GM23338 (cell line): ENCODE data around the gene KHSRP. TPM values are rescaled to one million over a fixed set of nuclear protein-coding genes. Genes with fewer than 3 reads are reported as not detected.

Source experiments
- ATAC-seq: fragments of 200-7000 bp; cut with Tn5 transposase; 3 replicates; pipeline ENCODE4 v1.9.1; 2020
- DNase-seq: peaks from one replicate; pipeline ENCODE4 v3.0.0-alpha.2; 2015; ENCODE audit warnings: low spot score
- H2AFZ ChIP-seq: fragments of 200-600 bp; sonication (generic); 2 replicates; pipeline ENCODE4 v1.8.0; 2016; ENCODE audit warnings: antibody characterized with exemption, mild to moderate bottlenecking, moderate library complexity
- H3F3A ChIP-seq: fragments of 200-600 bp; sonication (generic); replicated peaks from 2 replicates; pipeline ENCODE4 v1.8.0; 2017; ENCODE audit warnings: antibody characterized with exemption, mixed run types, low read depth
- H3K27ac ChIP-seq: fragments of 200-600 bp; sonication (generic); 2 replicates; pipeline ENCODE4 v1.6.1; 2016; ENCODE audit warnings: low read depth
- H3K27me3 ChIP-seq: fragments of 200-600 bp; sonication (generic); 2 replicates; pipeline ENCODE4 v1.8.0; 2016; ENCODE audit warnings: mild to moderate bottlenecking, mixed run types, moderate library complexity; ENCODE audit not compliant: insufficient read depth
- H3K36me3 ChIP-seq: fragments of 200-600 bp; sonication (generic); 2 replicates; pipeline ENCODE4 v1.8.0; 2016; ENCODE audit warnings: mild to moderate bottlenecking; ENCODE audit not compliant: insufficient read depth
- H3K4me1 ChIP-seq: fragments of 200-600 bp; sonication (generic); 2 replicates; pipeline ENCODE4 v1.8.0; 2016; ENCODE audit warnings: mild to moderate bottlenecking, moderate library complexity; ENCODE audit not compliant: insufficient read depth
- H3K4me2 ChIP-seq: fragments of 200-600 bp; sonication (generic); 2 replicates; pipeline ENCODE4 v1.7.1; 2017; ENCODE audit warnings: mixed run types
- H3K4me3 ChIP-seq: fragments of 200-600 bp; sonication (generic); 2 replicates; pipeline ENCODE4 v1.6.1; 2016; ENCODE audit warnings: mixed run types
- H3K79me2 ChIP-seq: fragments of 200-600 bp; sonication (generic); replicated peaks from 2 replicates; pipeline ENCODE4 v1.8.0; 2017; ENCODE audit warnings: mild to moderate bottlenecking; ENCODE audit not compliant: insufficient read depth
- H3K9me2 ChIP-seq: fragments of 200-600 bp; sonication (generic); 2 replicates; pipeline ENCODE4 v1.8.0; 2017; ENCODE audit not compliant: insufficient read depth
- H4K20me1 ChIP-seq: fragments of 200-600 bp; sonication (generic); replicated peaks from 2 replicates; pipeline ENCODE4 v1.8.0; 2017; ENCODE audit warnings: mild to moderate bottlenecking; ENCODE audit not compliant: insufficient read depth
- H3K27ac Mint-ChIP-seq: 2 replicates; pipeline ENCODE4 v1.8.0; 2020; ENCODE audit warnings: inconsistent platforms, mild to moderate bottlenecking, moderate library complexity, mixed read lengths
- H3K27me3 Mint-ChIP-seq: 3 replicates; pipeline ENCODE4 v1.8.0; 2022; ENCODE audit warnings: low read depth, mild to moderate bottlenecking, moderate library complexity, mixed read lengths, inconsistent platforms; ENCODE audit not compliant: insufficient read depth, poor library complexity
- H3K36me3 Mint-ChIP-seq: 3 replicates; pipeline ENCODE4 v1.8.0; 2021; ENCODE audit warnings: low read depth, mild to moderate bottlenecking, inconsistent platforms, moderate library complexity, mixed read lengths
- H3K4me1 Mint-ChIP-seq: 3 replicates; pipeline ENCODE4 v1.8.0; 2020; ENCODE audit warnings: mild to moderate bottlenecking, inconsistent platforms, mixed read lengths
- H3K4me3 Mint-ChIP-seq: 3 replicates; pipeline ENCODE4 v1.8.0; 2021; ENCODE audit warnings: moderate library complexity, mild to moderate bottlenecking, inconsistent platforms, mixed read lengths
- H3K9me3 Mint-ChIP-seq: 3 replicates; pipeline ENCODE4 v1.8.0; 2020; ENCODE audit warnings: moderate library complexity, mild to moderate bottlenecking, inconsistent platforms, mixed read lengths
- CREB1 ChIP-seq: fragments of 250-450 bp; sonication (Bioruptor Pico); IDR thresholded peaks from 2 replicates; pipeline ENCODE4 v1.5.0; 2020; ENCODE audit warnings: low read depth, mild to moderate bottlenecking, moderate library complexity
- EZH2 ChIP-seq: fragments of 200-600 bp; sonication (generic); IDR thresholded peaks from one replicate; pipeline ENCODE4 v1.8.0; 2017; ENCODE audit warnings: antibody characterized with exemption, mild to moderate bottlenecking, low read depth; ENCODE audit not compliant: unreplicated experiment
- EZH2phosphoT487 ChIP-seq: fragments of 200-600 bp; sonication (generic); IDR thresholded peaks from one replicate; pipeline ENCODE4 v1.8.1; 2018; ENCODE audit warnings: antibody characterized with exemption; ENCODE audit not compliant: unreplicated experiment
- JUNB ChIP-seq: IDR thresholded peaks from one replicate; pipeline ENCODE4 v1.6.1; 2016; ENCODE audit warnings: antibody characterized with exemption; ENCODE audit not compliant: unreplicated experiment
- NANOG ChIP-seq: IDR thresholded peaks from 2 replicates; pipeline ENCODE4 v1.6.1; 2016; ENCODE audit warnings: antibody characterized with exemption, borderline replicate concordance
- POLR2AphosphoS5 ChIP-seq: IDR thresholded peaks from 2 replicates; pipeline ENCODE4 v1.6.1; 2016; ENCODE audit warnings: antibody characterized with exemption, low read depth
- STAT1 ChIP-seq: IDR thresholded peaks from one replicate; pipeline ENCODE4 v1.6.1; 2016; ENCODE audit warnings: antibody characterized with exemption; ENCODE audit not compliant: unreplicated experiment
- ZNF114 ChIP-seq: fragments of 250-450 bp; sonication (Bioruptor Pico); IDR thresholded peaks from 2 replicates; pipeline ENCODE4 v1.5.0; 2020; ENCODE audit warnings: mild to moderate bottlenecking, moderate library complexity
- ZNF331 ChIP-seq: fragments of 250-450 bp; sonication (Bioruptor Pico); IDR thresholded peaks from 2 replicates; pipeline ENCODE4 v1.5.0; 2020; ENCODE audit warnings: low read depth, mild to moderate bottlenecking, moderate library complexity
- polyA plus RNA-seq: library from polyadenylated mRNA; unstranded; fragments of >200 nt; fragmentation: Nextera tagmentation; extraction: Ambion mirVana; gene quantifications from 2 replicates; pipeline ENCODE4 v1.2.1, GENCODE V29; 2016
- total RNA-seq: library from RNA; depleted of rRNA; stranded (reverse); fragments of >200 nt; shearing (Covaris generic); gene quantifications from 2 replicates; pipeline ENCODE4 v1.2.3, GENCODE V29; 2014
- TF ChIP-seq, protein P1 (sequence below): IDR thresholded peaks from 2 replicates; pipeline ENCODE4 v1.6.1; 2016; ENCODE audit warnings: antibody characterized with exemption
- TF ChIP-seq, protein P2 (sequence below), 2 experiments: fragments of 200-600 bp in 1 of 2; sonication (generic) in 1 of 2; conservative IDR thresholded peaks; 2 replicates each; pipeline versions ENCODE4 v1.5.1 to v1.6.1; 2016 to 2017; ENCODE audit warnings: antibody characterized with exemption in 2 of 2, low read depth in 2 of 2, mild to moderate bottlenecking in 2 of 2, moderate library complexity in 1 of 2
- TF ChIP-seq, protein P3 (sequence below): fragments of 250-450 bp; sonication (Bioruptor Pico); IDR thresholded peaks from 2 replicates; pipeline ENCODE4 v1.5.0; 2020; ENCODE audit warnings: mild to moderate bottlenecking, moderate library complexity
- TF ChIP-seq, protein P4 (sequence below): IDR thresholded peaks from one replicate; pipeline ENCODE4 v1.6.1; 2018; ENCODE audit warnings: antibody characterized with exemption; ENCODE audit not compliant: unreplicated experiment

The KHSRP gene
- total and polyA plus RNA-seq, 2 experiments from 2014 or later = 129 to 359 TPM

DNA sequence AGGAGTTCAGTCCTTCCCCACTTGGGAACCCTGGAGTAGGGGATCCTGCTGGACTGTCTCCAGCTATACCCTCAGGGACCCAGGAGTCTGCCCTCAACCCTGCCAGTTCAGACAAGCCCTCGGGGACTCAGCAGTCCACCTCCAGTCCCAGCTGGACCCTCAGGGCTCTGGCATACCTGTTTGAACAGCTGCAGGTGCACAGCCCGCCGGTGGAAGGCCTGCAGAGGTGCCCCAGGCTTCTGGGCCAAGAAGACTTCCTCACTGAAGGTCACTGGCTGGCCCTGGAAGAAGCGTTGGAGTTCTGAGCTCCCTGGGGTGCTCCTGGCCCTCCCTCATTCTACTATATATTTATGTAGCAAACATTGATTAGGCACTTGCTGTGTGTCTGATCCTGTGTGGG is 48.1 kb upstream of the KHSRP start:
- TF ChIP-seq, protein P1, sequence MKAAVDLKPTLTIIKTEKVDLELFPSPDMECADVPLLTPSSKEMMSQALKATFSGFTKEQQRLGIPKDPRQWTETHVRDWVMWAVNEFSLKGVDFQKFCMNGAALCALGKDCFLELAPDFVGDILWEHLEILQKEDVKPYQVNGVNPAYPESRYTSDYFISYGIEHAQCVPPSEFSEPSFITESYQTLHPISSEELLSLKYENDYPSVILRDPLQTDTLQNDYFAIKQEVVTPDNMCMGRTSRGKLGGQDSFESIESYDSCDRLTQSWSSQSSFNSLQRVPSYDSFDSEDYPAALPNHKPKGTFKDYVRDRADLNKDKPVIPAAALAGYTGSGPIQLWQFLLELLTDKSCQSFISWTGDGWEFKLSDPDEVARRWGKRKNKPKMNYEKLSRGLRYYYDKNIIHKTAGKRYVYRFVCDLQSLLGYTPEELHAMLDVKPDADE = no peak
- TF ChIP-seq EZH2 (no peak), NANOG (no peak), POLR2AphosphoS5 (no peak), STAT1 (no peak), ZNF114 (CRISPR knock-in tag) (no peak), CREB1 (no peak), ZNF331 (CRISPR knock-in tag) (no peak), EZH2phosphoT487 (no peak), JUNB (no peak)
- TF ChIP-seq, protein P2, sequence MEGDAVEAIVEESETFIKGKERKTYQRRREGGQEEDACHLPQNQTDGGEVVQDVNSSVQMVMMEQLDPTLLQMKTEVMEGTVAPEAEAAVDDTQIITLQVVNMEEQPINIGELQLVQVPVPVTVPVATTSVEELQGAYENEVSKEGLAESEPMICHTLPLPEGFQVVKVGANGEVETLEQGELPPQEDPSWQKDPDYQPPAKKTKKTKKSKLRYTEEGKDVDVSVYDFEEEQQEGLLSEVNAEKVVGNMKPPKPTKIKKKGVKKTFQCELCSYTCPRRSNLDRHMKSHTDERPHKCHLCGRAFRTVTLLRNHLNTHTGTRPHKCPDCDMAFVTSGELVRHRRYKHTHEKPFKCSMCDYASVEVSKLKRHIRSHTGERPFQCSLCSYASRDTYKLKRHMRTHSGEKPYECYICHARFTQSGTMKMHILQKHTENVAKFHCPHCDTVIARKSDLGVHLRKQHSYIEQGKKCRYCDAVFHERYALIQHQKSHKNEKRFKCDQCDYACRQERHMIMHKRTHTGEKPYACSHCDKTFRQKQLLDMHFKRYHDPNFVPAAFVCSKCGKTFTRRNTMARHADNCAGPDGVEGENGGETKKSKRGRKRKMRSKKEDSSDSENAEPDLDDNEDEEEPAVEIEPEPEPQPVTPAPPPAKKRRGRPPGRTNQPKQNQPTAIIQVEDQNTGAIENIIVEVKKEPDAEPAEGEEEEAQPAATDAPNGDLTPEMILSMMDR (conservative IDR thresholded peaks at IDR 0.05; ENCODE audit: low read depth in 2 of 2) = no peak
- TF ChIP-seq, protein P3, sequence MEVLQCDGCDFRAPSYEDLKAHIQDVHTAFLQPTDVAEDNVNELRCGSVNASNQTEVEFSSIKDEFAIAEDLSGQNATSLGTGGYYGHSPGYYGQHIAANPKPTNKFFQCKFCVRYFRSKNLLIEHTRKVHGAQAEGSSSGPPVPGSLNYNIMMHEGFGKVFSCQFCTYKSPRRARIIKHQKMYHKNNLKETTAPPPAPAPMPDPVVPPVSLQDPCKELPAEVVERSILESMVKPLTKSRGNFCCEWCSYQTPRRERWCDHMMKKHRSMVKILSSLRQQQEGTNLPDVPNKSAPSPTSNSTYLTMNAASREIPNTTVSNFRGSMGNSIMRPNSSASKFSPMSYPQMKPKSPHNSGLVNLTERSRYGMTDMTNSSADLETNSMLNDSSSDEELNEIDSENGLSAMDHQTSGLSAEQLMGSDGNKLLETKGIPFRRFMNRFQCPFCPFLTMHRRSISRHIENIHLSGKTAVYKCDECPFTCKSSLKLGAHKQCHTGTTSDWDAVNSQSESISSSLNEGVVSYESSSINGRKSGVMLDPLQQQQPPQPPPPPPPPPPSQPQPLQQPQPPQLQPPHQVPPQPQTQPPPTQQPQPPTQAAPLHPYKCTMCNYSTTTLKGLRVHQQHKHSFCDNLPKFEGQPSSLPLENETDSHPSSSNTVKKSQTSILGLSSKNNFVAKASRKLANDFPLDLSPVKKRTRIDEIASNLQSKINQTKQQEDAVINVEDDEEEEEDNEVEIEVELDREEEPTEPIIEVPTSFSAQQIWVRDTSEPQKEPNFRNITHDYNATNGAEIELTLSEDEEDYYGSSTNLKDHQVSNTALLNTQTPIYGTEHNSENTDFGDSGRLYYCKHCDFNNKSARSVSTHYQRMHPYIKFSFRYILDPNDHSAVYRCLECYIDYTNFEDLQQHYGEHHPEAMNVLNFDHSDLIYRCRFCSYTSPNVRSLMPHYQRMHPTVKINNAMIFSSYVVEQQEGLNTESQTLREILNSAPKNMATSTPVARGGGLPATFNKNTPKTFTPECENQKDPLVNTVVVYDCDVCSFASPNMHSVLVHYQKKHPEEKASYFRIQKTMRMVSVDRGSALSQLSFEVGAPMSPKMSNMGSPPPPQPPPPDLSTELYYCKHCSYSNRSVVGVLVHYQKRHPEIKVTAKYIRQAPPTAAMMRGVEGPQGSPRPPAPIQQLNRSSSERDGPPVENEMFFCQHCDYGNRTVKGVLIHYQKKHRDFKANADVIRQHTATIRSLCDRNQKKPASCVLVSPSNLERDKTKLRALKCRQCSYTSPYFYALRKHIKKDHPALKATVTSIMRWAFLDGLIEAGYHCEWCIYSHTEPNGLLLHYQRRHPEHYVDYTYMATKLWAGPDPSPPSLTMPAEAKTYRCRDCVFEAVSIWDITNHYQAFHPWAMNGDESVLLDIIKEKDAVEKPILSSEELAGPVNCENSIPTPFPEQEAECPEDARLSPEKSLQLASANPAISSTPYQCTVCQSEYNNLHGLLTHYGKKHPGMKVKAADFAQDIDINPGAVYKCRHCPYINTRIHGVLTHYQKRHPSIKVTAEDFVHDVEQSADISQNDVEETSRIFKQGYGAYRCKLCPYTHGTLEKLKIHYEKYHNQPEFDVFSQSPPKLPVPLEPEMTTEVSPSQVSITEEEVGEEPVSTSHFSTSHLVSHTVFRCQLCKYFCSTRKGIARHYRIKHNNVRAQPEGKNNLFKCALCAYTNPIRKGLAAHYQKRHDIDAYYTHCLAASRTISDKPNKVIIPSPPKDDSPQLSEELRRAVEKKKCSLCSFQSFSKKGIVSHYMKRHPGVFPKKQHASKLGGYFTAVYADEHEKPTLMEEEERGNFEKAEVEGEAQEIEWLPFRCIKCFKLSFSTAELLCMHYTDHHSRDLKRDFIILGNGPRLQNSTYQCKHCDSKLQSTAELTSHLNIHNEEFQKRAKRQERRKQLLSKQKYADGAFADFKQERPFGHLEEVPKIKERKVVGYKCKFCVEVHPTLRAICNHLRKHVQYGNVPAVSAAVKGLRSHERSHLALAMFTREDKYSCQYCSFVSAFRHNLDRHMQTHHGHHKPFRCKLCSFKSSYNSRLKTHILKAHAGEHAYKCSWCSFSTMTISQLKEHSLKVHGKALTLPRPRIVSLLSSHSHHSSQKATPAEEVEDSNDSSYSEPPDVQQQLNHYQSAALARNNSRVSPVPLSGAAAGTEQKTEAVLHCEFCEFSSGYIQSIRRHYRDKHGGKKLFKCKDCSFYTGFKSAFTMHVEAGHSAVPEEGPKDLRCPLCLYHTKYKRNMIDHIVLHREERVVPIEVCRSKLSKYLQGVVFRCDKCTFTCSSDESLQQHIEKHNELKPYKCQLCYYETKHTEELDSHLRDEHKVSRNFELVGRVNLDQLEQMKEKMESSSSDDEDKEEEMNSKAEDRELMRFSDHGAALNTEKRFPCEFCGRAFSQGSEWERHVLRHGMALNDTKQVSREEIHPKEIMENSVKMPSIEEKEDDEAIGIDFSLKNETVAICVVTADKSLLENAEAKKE (CRISPR knock-in tag) = no peak
- TF ChIP-seq, protein P4, sequence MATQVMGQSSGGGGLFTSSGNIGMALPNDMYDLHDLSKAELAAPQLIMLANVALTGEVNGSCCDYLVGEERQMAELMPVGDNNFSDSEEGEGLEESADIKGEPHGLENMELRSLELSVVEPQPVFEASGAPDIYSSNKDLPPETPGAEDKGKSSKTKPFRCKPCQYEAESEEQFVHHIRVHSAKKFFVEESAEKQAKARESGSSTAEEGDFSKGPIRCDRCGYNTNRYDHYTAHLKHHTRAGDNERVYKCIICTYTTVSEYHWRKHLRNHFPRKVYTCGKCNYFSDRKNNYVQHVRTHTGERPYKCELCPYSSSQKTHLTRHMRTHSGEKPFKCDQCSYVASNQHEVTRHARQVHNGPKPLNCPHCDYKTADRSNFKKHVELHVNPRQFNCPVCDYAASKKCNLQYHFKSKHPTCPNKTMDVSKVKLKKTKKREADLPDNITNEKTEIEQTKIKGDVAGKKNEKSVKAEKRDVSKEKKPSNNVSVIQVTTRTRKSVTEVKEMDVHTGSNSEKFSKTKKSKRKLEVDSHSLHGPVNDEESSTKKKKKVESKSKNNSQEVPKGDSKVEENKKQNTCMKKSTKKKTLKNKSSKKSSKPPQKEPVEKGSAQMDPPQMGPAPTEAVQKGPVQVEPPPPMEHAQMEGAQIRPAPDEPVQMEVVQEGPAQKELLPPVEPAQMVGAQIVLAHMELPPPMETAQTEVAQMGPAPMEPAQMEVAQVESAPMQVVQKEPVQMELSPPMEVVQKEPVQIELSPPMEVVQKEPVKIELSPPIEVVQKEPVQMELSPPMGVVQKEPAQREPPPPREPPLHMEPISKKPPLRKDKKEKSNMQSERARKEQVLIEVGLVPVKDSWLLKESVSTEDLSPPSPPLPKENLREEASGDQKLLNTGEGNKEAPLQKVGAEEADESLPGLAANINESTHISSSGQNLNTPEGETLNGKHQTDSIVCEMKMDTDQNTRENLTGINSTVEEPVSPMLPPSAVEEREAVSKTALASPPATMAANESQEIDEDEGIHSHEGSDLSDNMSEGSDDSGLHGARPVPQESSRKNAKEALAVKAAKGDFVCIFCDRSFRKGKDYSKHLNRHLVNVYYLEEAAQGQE = no peak
- H3K9me3 Mint-ChIP-seq = no peaks in the 10 kb centered on the region
- Histone ChIP-seq H2AFZ (no peak overlapping the region), H3K4me3 (no peak overlapping the region), H3K27ac (no peak overlapping the region), H3F3A (no peaks in the 10 kb centered on the region), H3K27me3 (peaks cover 14% of the 10 kb centered on the region), H3K4me1 (no peaks in the 10 kb centered on the region; the same call in 1 of the 2 replicates), H3K4me2 (no peak overlapping the region), H3K36me3 (no peaks in the 10 kb centered on the region), H3K9me2 (no peaks in the 10 kb centered on the region), H3K79me2 (no peaks in the 10 kb centered on the region), H4K20me1 (no peaks in the 10 kb centered on the region)
- no peak overlapping the region for H3K27ac Mint-ChIP-seq
- ATAC-seq (no peak), DNase-seq (no peak)
- peaks cover 4% of the 10 kb centered on the region; the same call in 1 of the 3 replicates for H3K36me3 Mint-ChIP-seq
- peaks cover 10% of the 10 kb centered on the region; the same call in 2 of the 3 replicates for H3K4me1 Mint-ChIP-seq
- H3K4me3 Mint-ChIP-seq = no peak overlapping the region
- peaks cover 12% of the 10 kb centered on the region for H3K27me3 Mint-ChIP-seq
